K562 (cell line): ENCODE results near the gene SAMD3. TPM values are rescaled to one million over a fixed set of nuclear protein-coding genes. Genes with fewer than 3 reads are reported as not detected.
A peak's percentile ranks its signal among the peaks of the same experiment; 100 is the strongest.
"Not testable (repeated sequence)": the region's sequence is repeated elsewhere in the genome, so short reads cannot be mapped to it uniquely, and the experiment has no call there.

Source experiments
- ATAC-seq: fragments of 200-7000 bp; cut with Tn5 transposase; 3 replicates; pipeline ENCODE4 v1.9.1; 2020; ENCODE audit warnings: moderate library complexity
- BruUV-seq: library from RNA; stranded (reverse); fragments of 400-500 nt; replicated peaks from 2 replicates; lab custom pipeline; 2021; lab: Mats Ljungman, UMichigan
- CTCF ChIA-PET: fragments of 300-600 bp; formaldehyde crosslinking; extraction: SDS; loops from one replicate; lab custom pipeline; 2021; ENCODE audit warnings: low intra/inter-chr PET ratio; lab: Yijun Ruan, JAX
- POLR2A ChIA-PET: fragments of 300-600, 350-650 bp; sonication (Branson Sonifier 250); formaldehyde crosslinking; extraction: SDS; loops from one replicate; lab custom pipeline; 2021; ENCODE audit warnings: antibody characterized with exemption, inconsistent platforms; lab: Yijun Ruan, JAX
- DNase-seq, 4 experiments: peaks; one replicate each; pipeline versions ENCODE4 v3.0.0 to v3.0.0-alpha.2; 2011 to 2018; ENCODE audit warnings: low spot score in 3 of 4, mixed read lengths in 3 of 4; ENCODE audit errors: extremely low read depth in 1 of 4
- FAIRE-seq: peaks from 2 replicates; lab custom pipeline; 2011; peaks lifted over from hg19 to GRCh38; lab: Jason Lieb, UNC
- H2AFZ ChIP-seq: 2 replicates; pipeline ENCODE4 v1.6.0; 2011; ENCODE audit warnings: low read depth, low read length, control low read depth, inconsistent platforms
- H3K27ac ChIP-seq: fragments of 200-600 bp; 3 replicates; pipeline ENCODE4 v1.8.0; 2011; ENCODE audit warnings: low read depth, mild to moderate bottlenecking, control low read depth, inconsistent platforms, low read length, moderate library complexity, mixed read lengths; ENCODE audit errors: extremely low read depth
- H3K27me3 ChIP-seq, 2 experiments: fragments of 300-600 bp in 1 of 2; 2 replicates in 1 of 2; 3 replicates in 1 of 2; pipeline versions ENCODE4 v1.6.0 to v1.8.0; 2011; ENCODE audit warnings: inconsistent platforms in 2 of 2, low read length in 2 of 2, mild to moderate bottlenecking in 1 of 2, mixed read lengths in 1 of 2, moderate library complexity in 1 of 2; ENCODE audit not compliant: control insufficient read depth in 2 of 2, insufficient read depth in 2 of 2
- H3K36me3 ChIP-seq: fragments of 300-600 bp; 3 replicates; pipeline ENCODE4 v1.8.0; 2011; ENCODE audit warnings: mild to moderate bottlenecking, low read length, inconsistent platforms; ENCODE audit not compliant: control insufficient read depth, insufficient read depth
- H3K4me1 ChIP-seq, 2 experiments: fragments of 200-600 bp in 1 of 2; replicated peaks in 1 of 2; 2 replicates in 1 of 2; 3 replicates in 1 of 2; pipeline versions ENCODE4 v1.5.1 to v1.8.0; 2011; ENCODE audit warnings: inconsistent platforms in 2 of 2, low read length in 2 of 2, mild to moderate bottlenecking in 1 of 2, mixed read lengths in 1 of 2, moderate library complexity in 1 of 2; ENCODE audit not compliant: control insufficient read depth in 2 of 2, insufficient read depth in 2 of 2
- H3K4me2 ChIP-seq: 2 replicates; pipeline ENCODE4 v1.6.1; 2011; ENCODE audit warnings: low read length, control low read depth, inconsistent platforms, mixed read lengths; ENCODE audit not compliant: insufficient read depth
- H3K4me3 ChIP-seq: fragments of 200-600 bp; sonication (generic), shearing (Covaris generic); 2 replicates; pipeline ENCODE4 v1.5.1; 2016; ENCODE audit warnings: control low read depth, inconsistent platforms
- H3K79me2 ChIP-seq: fragments of 200-600 bp; 3 replicates; pipeline ENCODE4 v1.8.0; 2011; ENCODE audit warnings: low read length, inconsistent platforms; ENCODE audit not compliant: control insufficient read depth, insufficient read depth
- H3K9ac ChIP-seq, 2 experiments: 2 replicates each; pipeline versions ENCODE4 v1.6.0 to v1.6.1; 2011; ENCODE audit warnings: low read depth in 2 of 2, low read length in 2 of 2, control low read depth in 1 of 2, inconsistent platforms in 1 of 2, mild to moderate bottlenecking in 1 of 2, mixed read lengths in 1 of 2; ENCODE audit not compliant: insufficient read depth in 1 of 2
- H3K9me1 ChIP-seq: one replicate; pipeline ENCODE4 v1.6.0; 2011; ENCODE audit warnings: inconsistent platforms, mild to moderate bottlenecking, low read length, moderate library complexity; ENCODE audit not compliant: control insufficient read depth, insufficient read depth
- H3K9me3 ChIP-seq: replicated peaks from 2 replicates; pipeline ENCODE4 v1.5.1; 2011; ENCODE audit warnings: low read depth, low read length, inconsistent platforms; ENCODE audit not compliant: control insufficient read depth, insufficient read depth
- H4K20me1 ChIP-seq: replicated peaks from 2 replicates; pipeline ENCODE4 v1.6.1; 2011; ENCODE audit warnings: low read length, inconsistent platforms, mixed read lengths; ENCODE audit not compliant: control insufficient read depth, insufficient read depth
- GABPA ChIP-seq: fragments of 200-800 bp; sonication (Bioruptor generic); conservative IDR thresholded peaks from 2 replicates; pipeline ENCODE4 v1.6.1; 2016; ENCODE audit warnings: low read depth, missing genetic modification characterization, missing compliant biosample characterization
- MYNN ChIP-seq, 2 experiments: sonication (generic); formaldehyde crosslinking in 1 of 2; IDR thresholded peaks; 2 replicates each; pipeline versions ENCODE4 v1.5.0 to v1.6.1; 2016 to 2020; ENCODE audit warnings: antibody characterized with exemption in 1 of 2, missing genetic modification reagents in 1 of 2
- WGBS: fragments of 100-300 bp; shearing (Covaris generic); methylation state at CpG from one replicate; pipeline ENCODE4 v1.1.6; 2016; ENCODE audit warnings: low coverage, mixed read lengths; ENCODE audit not compliant: insufficient coverage; ENCODE audit errors: missing lambda C conversion rate; 5-methylcytosine and 5-hydroxymethylcytosine counted together
- in situ Hi-C: fragments of 300-500 bp; cut with MboI; formaldehyde crosslinking; loops from 4 replicates; pipeline ENCODE4 v1.15.0; 2018; ENCODE audit warnings: inconsistent platforms, mixed read lengths
- intact Hi-C: fragments of 100-400 bp; cut with micrococcal nuclease; formaldehyde crosslinking; loops from 2 replicates; pipeline ENCODE4 v1.14.2; 2022
- polyA plus RNA-seq, 8 experiments: library from polyadenylated mRNA; depleted of rRNA in 4 of 8; stranded (reverse) in 5 of 8; unstranded in 3 of 8; fragments of >200 nt; fragmentation: Nextera tagmentation in 2 of 8; fragmentation: Illumina TruSeq in 1 of 8; extraction: Ambion mirVana in 2 of 8; extraction: Trizol in 1 of 8; gene quantifications; 2 replicates each; pipeline versions ENCODE4 v1.2.1 to v1.2.3, GENCODE V29; 2011 to 2014; ENCODE audit warnings: inconsistent platforms in 1 of 8, missing spikeins in 1 of 8
- total RNA-seq, 7 experiments: library from RNA; depleted of rRNA in 6 of 7; stranded (reverse); fragments of >200 nt in 6 of 7; fragmentation: Illumina TruSeq in 2 of 7; extraction: Trizol in 2 of 7; gene quantifications; 2 replicates each; pipeline versions ENCODE4 v1.2.1 to v1.2.3, GENCODE V29; 2011 to 2021; ENCODE audit warnings: low replicate concordance in 1 of 7

The SAMD3 gene
- total and polyA plus RNA-seq, 9 of the 15 experiments (the other 6 are each of a cell fraction or from before 2014, with no cell fraction given), result 0.03 to 0.21 (median 0.18) TPM; not detected in 5

DNA sequence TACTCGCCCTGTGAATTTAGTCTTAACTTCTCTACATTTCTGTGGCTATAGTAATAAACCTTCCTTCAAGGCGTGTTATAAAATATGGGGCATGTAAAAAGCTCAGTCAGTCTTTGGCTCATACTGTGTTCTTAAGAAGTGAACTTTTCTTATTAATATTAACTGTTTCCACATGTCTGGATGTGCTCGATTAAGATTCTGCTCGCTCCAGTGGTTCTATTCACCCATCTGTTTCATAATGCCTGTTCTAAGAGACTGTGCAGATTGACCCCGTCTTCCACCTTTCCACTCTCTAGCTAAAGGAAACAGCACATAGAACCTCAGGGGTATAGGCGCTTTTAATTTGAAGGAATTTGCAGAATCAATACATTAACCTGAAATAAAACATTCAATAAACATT is 104.5 kb downstream of the SAMD3 start:
- WGBS, result 23% methylated on average over 6 of the region's 6 CpGs
- ATAC-seq (no peak), FAIRE-seq (no peak), DNase-seq (no peak)
- no peaks in the 10 kb centered on the region for H3K79me2 ChIP-seq
- H4K20me1 ChIP-seq, result no peaks in the 10 kb centered on the region
- no peak overlapping the region for H3K27ac ChIP-seq
- no peak overlapping the region for H2AFZ ChIP-seq
- ChIA-PET POLR2A (no interaction called here), CTCF (no interaction called here)
- no peaks in the 10 kb centered on the region for H3K27me3 ChIP-seq
- no peaks in the 10 kb centered on the region for H3K4me1 ChIP-seq
- no peaks in the 10 kb centered on the region for H3K9me1 ChIP-seq
- H3K9me3 ChIP-seq, result no peaks in the 10 kb centered on the region
- H3K4me2 ChIP-seq, result no peak overlapping the region
- intact Hi-C loops (no loop called here), in situ Hi-C loops (no loop called here)
- no peak overlapping the region for H3K9ac ChIP-seq
- TF ChIP-seq GABPA (tag), result no peak
- TF ChIP-seq MYNN (IDR thresholded peaks at IDR 0.05), result 0 out of 2 replicates have a peak, but pooled peaks have one; percentile 37
- no peak for TF ChIP-seq MYNN (CRISPR knock-in tag; IDR thresholded peaks at IDR 0.05)
- BruUV-seq, result no TSS peak
- no peak overlapping the region for H3K4me3 ChIP-seq
- no peaks in the 10 kb centered on the region for H3K36me3 ChIP-seq

DNA sequence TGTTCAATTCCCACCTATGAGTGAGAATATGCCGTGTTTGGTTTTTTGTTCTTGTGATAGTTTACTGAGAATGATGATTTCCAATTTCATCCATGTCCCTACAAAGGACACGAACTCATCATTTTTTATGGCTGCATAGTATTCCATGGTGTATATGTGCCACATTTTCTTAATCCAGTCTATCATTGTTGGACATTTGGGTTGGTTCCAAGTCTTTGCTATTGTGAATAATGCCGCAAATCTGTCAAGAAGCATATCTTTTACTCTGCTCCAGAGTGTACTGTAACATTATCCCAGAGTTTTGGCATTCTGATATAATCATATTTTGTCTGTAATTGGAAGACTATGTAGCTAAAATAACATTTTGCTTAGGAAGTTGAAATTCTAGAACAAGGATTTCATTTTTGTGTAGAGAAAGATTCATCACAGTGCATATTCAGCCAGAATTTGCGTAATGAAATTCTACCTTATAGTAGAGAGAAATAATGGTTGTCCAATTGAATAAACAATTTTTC is 105.5 kb downstream of the SAMD3 start:
- H3K79me2 ChIP-seq, intact Hi-C loops, H3K27me3 ChIP-seq, DNase-seq, H3K9me1 ChIP-seq, CTCF ChIA-PET, H3K27ac ChIP-seq, H3K4me1 ChIP-seq, H3K9me3 ChIP-seq, H4K20me1 ChIP-seq, H3K9ac ChIP-seq, in situ Hi-C loops, H2AFZ ChIP-seq, H3K4me3 ChIP-seq, FAIRE-seq, BruUV-seq, ATAC-seq, H3K4me2 ChIP-seq, H3K36me3 ChIP-seq, POLR2A ChIA-PET: not testable (repeated sequence)
- WGBS, result 43% methylated on average over 2 of the region's 4 CpGs
